ENCODE data around the gene GPSM1. TPM values are rescaled to one million over a fixed set of nuclear protein-coding genes. Genes with fewer than 3 reads are reported as not detected.

GPSM1 gene
- total and polyA plus RNA-seq, 7 donors, result 0.34 to 2.3 (median 1.3) TPM

DNA sequence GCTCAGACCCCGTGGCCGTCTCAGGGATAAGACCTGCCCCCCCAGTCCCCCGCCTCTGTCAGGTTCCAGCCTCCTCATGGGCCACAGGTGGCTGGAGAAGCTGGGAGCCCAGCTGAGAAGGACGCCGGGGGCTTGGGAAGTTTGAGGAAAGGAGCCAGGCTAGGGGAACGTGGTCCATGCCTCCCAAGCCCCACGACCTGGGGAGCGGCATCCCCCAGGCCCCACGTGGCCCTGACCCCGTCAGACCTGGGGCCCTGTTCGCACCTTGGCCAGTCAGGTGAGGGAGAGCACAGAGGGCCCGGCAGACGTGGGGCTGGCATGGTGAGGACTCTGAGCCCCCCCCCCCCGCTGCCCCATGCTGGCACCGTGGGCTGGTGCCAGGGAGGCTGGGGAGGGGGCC, 3.7 kb downstream of the GPSM1 start:
- Histone ChIP-seq H3K4me3 (no peak overlapping the region), H3K27ac (no peak overlapping the region), H3K36me3 (ENCODE audit: insufficient read depth in 1 of 2, low read depth in 1 of 2) (no peaks in the 10 kb centered on the region), H3K27me3 (ENCODE audit: insufficient read depth in 3 of 3, low read length in 2 of 3) (peaks cover 0 to 26% (median 3%) of the 10 kb centered on the region in 3 donors), H3K9me3 (no peaks in the 10 kb centered on the region), H3K4me1 (peaks cover 5% of the 10 kb centered on the region)
- ATAC-seq, result no peak
- no peak for DNase-seq
- TF ChIP-seq, protein P1, sequence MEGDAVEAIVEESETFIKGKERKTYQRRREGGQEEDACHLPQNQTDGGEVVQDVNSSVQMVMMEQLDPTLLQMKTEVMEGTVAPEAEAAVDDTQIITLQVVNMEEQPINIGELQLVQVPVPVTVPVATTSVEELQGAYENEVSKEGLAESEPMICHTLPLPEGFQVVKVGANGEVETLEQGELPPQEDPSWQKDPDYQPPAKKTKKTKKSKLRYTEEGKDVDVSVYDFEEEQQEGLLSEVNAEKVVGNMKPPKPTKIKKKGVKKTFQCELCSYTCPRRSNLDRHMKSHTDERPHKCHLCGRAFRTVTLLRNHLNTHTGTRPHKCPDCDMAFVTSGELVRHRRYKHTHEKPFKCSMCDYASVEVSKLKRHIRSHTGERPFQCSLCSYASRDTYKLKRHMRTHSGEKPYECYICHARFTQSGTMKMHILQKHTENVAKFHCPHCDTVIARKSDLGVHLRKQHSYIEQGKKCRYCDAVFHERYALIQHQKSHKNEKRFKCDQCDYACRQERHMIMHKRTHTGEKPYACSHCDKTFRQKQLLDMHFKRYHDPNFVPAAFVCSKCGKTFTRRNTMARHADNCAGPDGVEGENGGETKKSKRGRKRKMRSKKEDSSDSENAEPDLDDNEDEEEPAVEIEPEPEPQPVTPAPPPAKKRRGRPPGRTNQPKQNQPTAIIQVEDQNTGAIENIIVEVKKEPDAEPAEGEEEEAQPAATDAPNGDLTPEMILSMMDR (IDR thresholded peaks at IDR 0.05), result no peak
- WGBS, 3 donors, result 78 to 81% (median 81%) methylated on average over 13 to 15 of the region's 15 CpGs
- intact Hi-C loops (cut with DNase I), result loop anchor here in 1 of 2 donors (10.0 kb wide), 1 partner anchor 304 kb away; no protein-coding TSS in a partner anchor

GRCh38 chr9:136331556-136332481, 4.5 kb downstream of the GPSM1 start:
- DNase-seq (no peak), ATAC-seq (no peak)
- Histone ChIP-seq H3K27ac (no peak overlapping the region), H3K27me3 (ENCODE audit: insufficient read depth in 3 of 3, low read length in 2 of 3) (peaks cover 0 to 18% (median 2%) of the 10 kb centered on the region in 3 donors), H3K4me1 (peaks cover 5% of the 10 kb centered on the region), H3K36me3 (ENCODE audit: insufficient read depth in 1 of 2, low read depth in 1 of 2) (no peaks in the 10 kb centered on the region), H3K4me3 (no peak overlapping the region), H3K9me3 (no peaks in the 10 kb centered on the region)
- TF ChIP-seq, protein P1 (IDR thresholded peaks at IDR 0.05), result no peak
- intact Hi-C loops (cut with DNase I), result loop anchor here in 1 of 2 donors (10.0 kb wide), 1 partner anchor 303 kb away; no protein-coding TSS in a partner anchor
- 83 to 90% (median 87%) methylated on average over 46 of the region's 46 CpGs for WGBS, 3 donors

DNA sequence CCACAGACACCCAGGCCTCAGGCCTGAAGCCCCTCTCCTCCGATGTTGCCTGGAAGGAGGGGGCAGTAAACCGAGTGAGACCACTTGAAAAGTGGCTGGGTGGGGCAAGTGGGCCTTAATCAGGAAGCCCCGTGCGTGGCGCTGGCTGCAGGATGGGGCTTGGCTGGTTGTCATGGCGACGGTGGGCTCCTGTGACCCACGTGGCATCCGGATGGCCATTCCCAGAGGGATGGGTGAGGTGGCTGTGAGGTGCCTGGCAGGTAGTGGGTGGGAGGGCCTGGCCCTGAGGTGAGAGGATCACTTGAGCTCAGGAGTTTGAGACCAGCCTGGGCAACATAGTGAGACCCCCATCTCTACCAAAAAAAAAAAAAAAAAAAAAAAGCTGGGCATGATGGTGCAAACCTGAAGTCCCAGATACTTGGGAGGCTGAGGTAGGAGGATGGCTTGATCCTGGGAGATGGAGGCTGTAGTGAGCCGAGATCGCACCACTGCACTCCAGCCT, 5.2 kb downstream of the GPSM1 start:
- Histone ChIP-seq H3K9me3 (no peaks in the 10 kb centered on the region), H3K27ac (no peak overlapping the region), H3K27me3 (ENCODE audit: insufficient read depth in 3 of 3, low read length in 2 of 3) (peaks cover 0 to 16% (median 0%) of the 10 kb centered on the region in 3 donors), H3K36me3 (ENCODE audit: insufficient read depth in 1 of 2, low read depth in 1 of 2) (no peaks in the 10 kb centered on the region), H3K4me1 (peaks cover 5% of the 10 kb centered on the region), H3K4me3 (no peak overlapping the region)
- WGBS, 3 donors, result 81 to 87% (median 83%) methylated on average over 11 of the region's 11 CpGs
- DNase-seq (no peak), ATAC-seq (no peak)
- TF ChIP-seq, protein P1 (IDR thresholded peaks at IDR 0.05), result no peak
- intact Hi-C loops (cut with DNase I), result loop anchor here in 1 of 2 donors (10.0 kb wide), 1 partner anchor 302 kb away; no protein-coding TSS in a partner anchor

- Histone ChIP-seq H3K4me1 (peaks cover 3% of the 10 kb centered on the region), H3K9me3 (no peaks in the 10 kb centered on the region), H3K4me3 (no peak overlapping the region), H3K27ac (no peak overlapping the region), H3K27me3 (ENCODE audit: insufficient read depth in 3 of 3, low read length in 2 of 3) (peaks cover 0 to 12% (median 0%) of the 10 kb centered on the region in 3 donors), H3K36me3 (ENCODE audit: insufficient read depth in 1 of 2, low read depth in 1 of 2) (no peaks in the 10 kb centered on the region)
- WGBS, 3 donors, result 86 to 90% (median 89%) methylated on average over 12 of the region's 12 CpGs
- ATAC-seq (no peak), DNase-seq (no peak)
- TF ChIP-seq, protein P1 (IDR thresholded peaks at IDR 0.05), result no peak
- intact Hi-C loops (cut with DNase I), result loop anchor here in 1 of 2 donors (10.0 kb wide), 1 partner anchor 302 kb away; no protein-coding TSS in a partner anchor
Measured at GRCh38 chr9:136333045-136333444, 5.7 kb downstream of the GPSM1 start.
